NCI-H2081 (cell line): ENCODE results near the gene DGCR8.
A peak's percentile ranks its signal among the peaks of the same experiment; 100 is the strongest.
"Not testable (repeated sequence)": the region's sequence is repeated elsewhere in the genome, so short reads cannot be mapped to it uniquely, and the experiment has no call there.

Source experiments
- DNase-seq, 2 experiments: peaks; one replicate each; lab custom pipeline; 2025; lab: John Stamatoyannopoulos, UW

Gene DGCR8

GRCh38 chr22:20066617-20067383 is 13.2 kb upstream of the DGCR8 start:
- DNase-seq = no peak

GRCh38 chr22:20067384-20067682 is 12.7 kb upstream of the DGCR8 start:
- DNase-seq = not testable (repeated sequence)

DNA sequence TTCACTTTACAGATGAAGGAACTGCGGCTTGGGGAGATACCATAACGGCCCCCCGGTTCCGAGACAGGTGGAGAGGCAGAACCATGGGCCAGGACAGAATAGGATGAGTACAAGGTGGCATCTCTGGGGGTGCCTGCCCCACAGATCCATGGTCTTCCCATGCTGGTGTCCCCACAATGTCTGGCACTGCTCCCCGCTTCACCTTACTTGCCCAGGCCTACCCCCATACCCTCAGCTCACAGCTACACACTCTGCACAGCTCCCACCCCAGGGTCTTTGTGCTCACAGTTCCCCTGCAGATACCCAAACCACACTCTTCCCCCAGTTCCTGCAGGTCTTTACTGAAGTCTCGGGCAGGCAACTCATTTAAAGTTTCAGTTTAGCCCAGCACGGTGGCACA is 11.4 kb upstream of the DGCR8 start:
- DNase-seq = no peak

DNA sequence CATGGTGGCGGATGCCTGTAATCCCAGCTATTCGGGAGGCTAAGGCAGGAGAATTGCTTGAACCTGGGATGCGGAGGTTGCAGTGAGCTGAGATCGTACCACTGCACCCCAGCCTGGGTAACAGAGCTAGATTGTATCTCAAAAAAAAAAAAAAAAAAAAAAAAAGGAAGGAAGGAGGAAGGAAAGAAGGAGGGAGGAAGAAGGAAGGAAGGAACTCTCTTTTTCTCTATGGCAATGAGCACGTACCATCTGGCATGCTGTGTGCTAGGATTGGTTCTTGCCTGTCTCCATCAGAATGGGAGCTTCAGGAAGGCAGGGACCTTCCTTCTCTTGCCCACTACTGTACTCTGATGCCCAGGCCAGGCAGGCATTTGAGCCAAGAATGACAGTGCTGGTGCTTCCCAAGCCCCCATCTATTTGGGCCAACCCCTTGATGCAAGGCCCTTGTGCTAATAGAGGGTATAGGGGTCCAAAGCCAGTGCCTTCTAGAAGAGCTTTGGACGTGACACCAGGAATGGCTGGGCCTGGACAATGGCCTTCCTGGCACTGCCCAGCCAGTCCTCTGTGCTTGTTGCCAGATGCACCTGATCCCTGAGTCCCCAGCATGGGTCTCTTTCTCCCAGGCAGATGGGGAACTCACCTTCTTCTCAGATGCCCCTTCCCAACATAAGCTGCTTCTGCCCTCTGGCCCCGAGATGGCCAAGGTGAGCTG is 10.6 kb upstream of the DGCR8 start:
- DNase-seq = no peak

DNA sequence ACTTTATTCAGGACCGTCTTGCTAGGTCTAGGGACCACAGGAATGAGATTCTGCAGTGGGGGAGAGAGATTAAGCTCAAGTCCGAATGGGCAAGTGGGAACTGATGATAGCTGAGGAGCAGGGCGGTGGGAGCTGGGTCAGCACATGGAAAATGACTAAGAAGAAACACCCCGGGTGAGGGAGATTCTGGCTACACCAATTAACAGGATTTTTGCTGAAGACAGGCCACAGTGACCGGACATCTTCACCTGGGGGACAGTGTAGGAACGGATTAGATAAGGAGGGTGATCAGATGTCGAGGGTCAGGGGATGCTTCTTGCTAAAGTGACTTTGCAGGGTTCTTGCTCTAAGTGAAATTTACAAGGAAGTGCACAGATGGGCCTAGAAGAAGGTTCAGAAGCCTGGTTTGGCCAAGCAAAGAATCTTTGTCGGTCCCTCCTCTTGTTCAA is 8.5 kb upstream of the DGCR8 start:
- DNase-seq = no peak

GRCh38 chr22:20076627-20077172 is 3.3 kb upstream of the DGCR8 start:
- no peak for DNase-seq

- peak; percentile 32 to 48 for DNase-seq
These were observed 369 bp downstream of the DGCR8 start for GRCh38 chr22:20080445-20080775.

- DNase-seq = peak; percentile 26 to 51
These were observed 974 bp downstream of the DGCR8 start for GRCh38 chr22:20080776-20081654.

DNA sequence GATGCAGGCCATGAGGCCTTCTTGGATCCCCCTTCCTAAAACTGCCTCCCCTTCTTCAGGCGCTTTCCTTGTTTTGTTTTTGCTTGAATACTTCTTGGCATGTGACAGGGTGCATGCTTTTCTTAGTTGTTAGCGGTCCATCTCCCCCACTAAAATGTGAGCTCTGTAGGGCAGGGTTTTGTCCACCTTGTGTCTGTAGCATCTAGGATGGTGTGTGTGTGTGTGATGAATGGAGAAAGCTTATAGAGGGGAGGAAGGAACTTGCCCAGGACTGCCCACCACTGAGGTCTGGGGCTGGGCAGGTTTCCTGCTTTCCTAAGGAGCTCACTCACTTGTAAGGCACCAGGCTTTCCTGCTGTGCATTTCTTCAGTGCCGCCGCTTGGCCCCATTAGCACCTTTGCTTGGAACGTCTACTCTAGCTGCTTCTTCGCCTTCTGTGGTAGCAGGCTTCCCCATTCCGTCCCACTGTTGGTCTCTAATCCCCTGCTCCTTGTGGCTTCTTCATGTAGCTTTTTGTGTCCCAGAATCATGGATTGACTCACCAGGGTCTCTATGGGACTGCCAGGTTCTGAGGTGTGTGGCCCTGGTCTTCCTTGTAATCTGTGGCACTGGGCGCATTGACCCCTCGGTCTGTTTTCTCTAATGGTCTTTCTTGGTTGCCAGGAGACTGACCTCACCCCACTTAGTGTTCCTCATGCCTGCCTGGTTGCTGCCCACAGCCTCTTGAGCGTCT is 3.3 kb downstream of the DGCR8 start:
- DNase-seq = no peak

- DNase-seq = no peak
These were observed 4.0 kb downstream of the DGCR8 start for GRCh38 chr22:20083891-20084546.

DNA sequence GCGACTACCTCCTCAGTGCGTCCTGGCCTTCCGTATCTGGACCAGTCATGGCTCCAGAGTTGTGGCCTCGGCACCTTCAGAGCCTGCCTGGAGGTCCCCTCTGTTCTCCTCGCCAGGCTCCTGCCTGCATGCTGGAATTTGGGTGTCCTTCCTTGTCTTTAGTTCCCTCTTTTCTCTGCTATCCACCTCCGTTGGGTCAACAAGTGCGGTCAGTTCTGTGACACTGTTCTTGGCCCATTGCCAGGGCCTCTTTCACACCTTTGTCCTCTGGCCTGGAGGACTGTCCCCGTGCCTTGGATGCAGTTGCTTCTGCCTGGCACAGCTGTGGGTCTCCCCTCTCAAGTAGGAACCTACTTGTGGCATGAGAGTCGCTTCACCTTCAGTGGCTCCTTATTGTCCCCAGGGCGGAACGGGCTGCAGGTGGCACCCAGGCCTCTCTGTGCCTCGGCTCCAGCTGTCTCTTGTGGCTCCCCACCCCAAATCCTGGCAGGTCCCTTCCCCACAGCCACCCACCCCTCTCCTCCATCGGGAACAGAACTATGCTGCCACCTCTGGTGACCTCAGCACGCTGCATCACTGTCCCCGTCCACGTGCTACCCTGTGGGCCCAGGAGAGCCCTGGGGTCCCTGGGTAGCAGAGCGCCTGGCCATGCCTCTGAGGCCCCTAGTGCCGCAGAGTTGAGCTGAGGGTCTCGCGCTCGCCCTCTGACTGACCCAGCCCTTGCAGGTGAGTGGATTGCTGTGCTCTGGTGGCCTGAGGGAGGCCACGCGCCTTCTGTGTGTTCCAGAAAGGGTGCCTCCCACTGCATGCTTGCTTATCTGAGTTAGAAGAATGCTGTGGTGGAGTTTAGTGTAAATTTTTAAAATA is 4.7 kb downstream of the DGCR8 start:
- no peak for DNase-seq

- DNase-seq = no peak
These were observed 5.6 kb downstream of the DGCR8 start for GRCh38 chr22:20085651-20086050.

GRCh38 chr22:20086101-20086599 is 6.1 kb downstream of the DGCR8 start:
- DNase-seq = no peak

DNA sequence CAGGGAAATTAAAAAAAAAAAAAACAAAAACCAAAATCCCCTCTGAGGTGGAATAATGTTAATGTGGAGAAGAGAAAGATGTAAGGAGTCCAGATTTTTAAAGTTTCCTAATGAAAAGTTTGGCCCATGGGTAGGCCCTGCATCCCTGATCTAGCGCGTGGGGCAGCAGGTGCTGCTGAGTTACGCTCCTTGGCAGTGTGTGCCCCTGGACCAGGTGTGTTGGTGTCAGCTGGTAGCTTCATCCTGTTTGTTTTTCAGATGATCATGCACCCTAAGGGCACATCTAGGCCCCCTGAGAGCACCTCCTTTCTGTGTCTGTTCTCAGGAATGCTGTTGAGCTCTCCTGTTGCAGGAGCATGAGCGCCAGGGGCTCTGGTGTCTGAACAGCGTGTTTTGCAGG is 6.7 kb downstream of the DGCR8 start:
- DNase-seq = no peak

DNA sequence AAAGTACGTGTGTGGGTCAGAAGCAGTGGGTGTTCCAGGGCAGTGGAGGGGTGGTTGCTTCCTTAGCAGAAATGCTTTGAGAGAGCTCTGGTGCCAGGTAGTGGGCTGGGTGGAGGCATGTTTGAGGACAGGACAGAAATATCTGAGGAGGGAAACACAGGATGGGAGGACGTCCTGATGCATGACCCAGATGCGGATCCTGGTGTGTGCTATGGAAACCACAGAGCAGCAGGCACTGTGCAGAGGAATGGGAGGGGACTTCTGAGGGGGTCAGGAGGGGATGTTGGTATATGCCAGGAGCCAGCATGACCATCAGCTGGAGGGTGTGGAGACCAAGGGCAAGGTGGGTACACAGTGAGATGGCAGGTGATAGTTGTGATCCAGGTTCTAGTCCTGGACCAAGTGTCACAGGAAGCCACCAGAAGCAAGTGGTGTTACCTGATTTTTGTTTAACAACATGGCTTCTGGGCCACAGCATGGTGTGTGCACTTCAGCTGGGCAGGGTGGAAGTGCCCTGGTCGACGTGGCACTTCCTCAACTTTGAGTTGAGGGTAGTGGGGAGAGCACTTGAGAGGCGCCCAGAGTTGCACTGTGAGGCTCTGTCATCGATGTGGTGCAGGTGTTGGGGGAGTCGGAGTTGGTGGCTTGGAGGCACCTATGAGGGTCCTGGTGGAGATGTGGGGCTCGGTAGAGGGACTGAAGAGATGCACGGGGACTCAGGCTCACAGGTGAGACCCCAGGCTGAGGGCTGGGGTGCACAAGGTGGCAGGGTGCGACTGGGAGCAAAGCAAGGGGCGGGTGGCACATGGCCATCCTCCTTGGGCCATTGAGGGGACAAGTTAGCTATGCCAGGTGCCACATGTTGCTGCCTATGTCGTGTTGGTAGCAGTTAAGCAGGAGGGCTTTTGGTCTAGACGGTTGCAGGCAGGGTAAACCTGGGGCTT is 7.5 kb downstream of the DGCR8 start:
- no peak for DNase-seq

DNA sequence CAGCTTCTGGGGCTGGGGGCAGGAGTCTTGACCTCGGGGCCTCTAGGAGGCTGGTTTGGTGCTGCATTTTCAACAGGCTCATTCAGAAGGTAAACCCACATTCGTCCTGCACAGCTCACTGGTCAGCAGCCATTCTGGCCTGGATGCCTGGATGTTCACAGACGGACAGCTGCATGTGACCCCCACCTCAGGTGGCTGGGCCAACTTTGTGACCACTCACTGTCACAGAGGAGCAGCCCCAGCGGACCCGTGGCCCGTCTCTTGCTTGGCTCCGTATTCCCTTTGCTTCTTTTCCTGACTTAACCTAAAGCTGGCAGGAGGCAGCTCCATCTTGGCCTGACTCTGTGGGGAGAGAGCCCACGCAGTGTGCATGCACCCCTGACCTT is 8.2 kb downstream of the DGCR8 start:
- DNase-seq = no peak

DNA sequence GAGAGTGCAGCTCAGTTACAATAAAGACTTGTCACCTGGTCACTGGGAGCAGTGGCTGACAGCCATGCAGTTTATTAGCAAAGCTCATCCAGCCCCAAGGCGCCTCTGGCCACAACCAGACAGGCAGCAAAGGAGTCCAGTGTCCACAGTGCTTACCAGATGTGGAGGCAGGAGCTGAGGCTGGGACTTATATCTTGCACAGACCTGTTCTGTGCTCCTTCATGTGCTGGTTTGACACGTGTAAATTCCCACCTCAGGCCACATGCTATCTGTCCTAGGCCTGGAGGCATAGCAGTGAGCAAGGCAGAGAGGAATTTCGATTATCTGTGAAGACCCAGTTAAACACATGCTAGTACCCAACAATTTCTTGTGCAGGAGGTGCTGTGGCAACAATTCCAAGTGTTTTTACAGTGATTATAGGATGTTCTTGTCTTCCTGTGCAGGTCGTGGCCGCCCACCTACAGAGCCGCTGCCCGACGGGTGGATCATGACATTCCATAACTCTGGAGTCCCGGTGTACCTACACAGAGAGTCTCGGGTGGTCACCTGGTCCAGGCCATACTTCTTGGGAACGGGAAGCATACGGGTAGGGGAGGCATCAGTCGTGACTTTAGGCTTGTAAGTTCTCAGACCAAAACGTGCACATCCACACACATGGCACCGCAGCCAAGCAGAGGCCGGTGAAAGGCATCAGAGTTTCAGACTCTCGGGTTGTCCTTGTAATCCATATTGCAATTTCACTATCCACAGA is 9.4 kb downstream of the DGCR8 start:
- no peak for DNase-seq

DNA sequence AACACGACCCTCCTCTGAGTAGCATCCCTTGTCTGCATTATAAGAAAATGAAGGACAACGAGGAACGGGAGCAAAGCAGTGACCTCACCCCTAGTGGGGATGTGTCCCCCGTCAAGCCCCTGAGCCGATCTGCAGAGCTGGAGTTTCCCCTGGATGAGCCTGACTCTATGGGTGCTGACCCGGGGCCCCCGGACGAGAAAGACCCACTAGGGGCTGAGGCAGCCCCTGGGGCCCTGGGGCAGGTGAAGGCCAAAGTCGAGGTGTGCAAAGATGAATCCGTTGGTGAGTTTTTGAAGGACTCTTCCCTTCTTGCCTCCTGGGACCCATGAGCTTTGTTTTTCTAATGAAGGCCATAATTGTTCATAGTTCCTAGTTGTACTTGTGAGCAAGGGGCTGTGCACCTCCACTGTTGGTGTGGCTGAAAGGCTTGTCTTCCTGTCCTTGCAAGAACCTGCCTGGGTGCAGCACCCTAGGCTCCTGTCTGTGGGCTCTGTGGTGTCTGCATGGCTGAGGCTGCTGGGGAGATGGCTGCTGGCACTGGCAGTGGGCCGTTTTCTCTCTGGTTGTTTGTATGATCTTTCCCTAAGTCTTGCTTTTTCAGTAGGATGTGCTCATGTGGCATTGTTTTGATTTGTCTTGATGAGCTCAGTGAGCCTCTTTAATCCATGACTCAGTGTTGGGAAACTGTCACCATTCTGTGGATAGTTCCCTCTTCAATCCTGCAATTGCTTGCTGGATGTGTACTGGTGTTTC is 10.1 kb downstream of the DGCR8 start:
- no peak for DNase-seq
